ENCODE results near the gene CYLD. TPM values are rescaled to one million over a fixed set of nuclear protein-coding genes. Genes with fewer than 3 reads are reported as not detected.

The CYLD gene
- total and polyA plus RNA-seq, 2 experiments from 2014 or later, result 6.9 to 30.9 TPM

DNA sequence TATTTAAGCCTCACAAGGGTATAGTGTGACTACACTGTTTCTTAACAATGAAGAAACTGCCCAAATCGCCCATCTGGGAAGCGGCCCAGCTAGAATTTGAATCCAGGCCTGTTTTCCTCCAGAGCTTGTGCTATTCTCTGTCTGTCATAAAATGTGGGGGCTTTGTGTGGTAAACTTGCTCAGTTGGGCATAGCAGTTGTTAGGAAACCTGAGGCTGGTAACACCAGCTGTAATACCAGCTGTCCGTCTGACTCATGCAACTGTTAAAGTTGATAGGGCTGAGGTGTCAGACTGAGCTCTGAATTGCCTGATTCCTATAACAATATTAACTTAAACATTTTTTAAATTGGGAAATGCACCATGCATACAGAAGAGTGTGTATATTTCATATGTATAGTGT is 39.2 kb upstream of the CYLD start:
- H3K27ac ChIP-seq (ENCODE audit: low read depth), result no peak overlapping the region
- H3K36me3 ChIP-seq (ENCODE audit: insufficient read depth), result peaks cover 6% of the 10 kb centered on the region; the same call in 1 of the 2 replicates
- no peaks in the 10 kb centered on the region for H3K4me1 ChIP-seq (ENCODE audit: insufficient read depth)
- no peak overlapping the region for H3K4me2 ChIP-seq
- Mint-ChIP-seq H3K36me3 (ENCODE audit: low read depth) (peaks cover 7% of the 10 kb centered on the region), H3K27ac (no peak overlapping the region), H3K4me3 (no peak overlapping the region), H3K4me1 (no peaks in the 10 kb centered on the region), H3K27me3 (ENCODE audit: insufficient read depth, low read depth, poor library complexity) (peaks cover 5% of the 10 kb centered on the region), H3K9me3 (peaks cover 24% of the 10 kb centered on the region)
- DNase-seq (ENCODE audit: low spot score), result no peak
- H3K9me2 ChIP-seq (ENCODE audit: insufficient read depth), result no peaks in the 10 kb centered on the region
- no peaks in the 10 kb centered on the region for H4K20me1 ChIP-seq (replicated peaks; ENCODE audit: insufficient read depth)
- no peak overlapping the region for H3K4me3 ChIP-seq
- H3F3A ChIP-seq (replicated peaks; ENCODE audit: low read depth), result no peaks in the 10 kb centered on the region
- H2AFZ ChIP-seq, result no peak overlapping the region
- TF ChIP-seq, protein P1, sequence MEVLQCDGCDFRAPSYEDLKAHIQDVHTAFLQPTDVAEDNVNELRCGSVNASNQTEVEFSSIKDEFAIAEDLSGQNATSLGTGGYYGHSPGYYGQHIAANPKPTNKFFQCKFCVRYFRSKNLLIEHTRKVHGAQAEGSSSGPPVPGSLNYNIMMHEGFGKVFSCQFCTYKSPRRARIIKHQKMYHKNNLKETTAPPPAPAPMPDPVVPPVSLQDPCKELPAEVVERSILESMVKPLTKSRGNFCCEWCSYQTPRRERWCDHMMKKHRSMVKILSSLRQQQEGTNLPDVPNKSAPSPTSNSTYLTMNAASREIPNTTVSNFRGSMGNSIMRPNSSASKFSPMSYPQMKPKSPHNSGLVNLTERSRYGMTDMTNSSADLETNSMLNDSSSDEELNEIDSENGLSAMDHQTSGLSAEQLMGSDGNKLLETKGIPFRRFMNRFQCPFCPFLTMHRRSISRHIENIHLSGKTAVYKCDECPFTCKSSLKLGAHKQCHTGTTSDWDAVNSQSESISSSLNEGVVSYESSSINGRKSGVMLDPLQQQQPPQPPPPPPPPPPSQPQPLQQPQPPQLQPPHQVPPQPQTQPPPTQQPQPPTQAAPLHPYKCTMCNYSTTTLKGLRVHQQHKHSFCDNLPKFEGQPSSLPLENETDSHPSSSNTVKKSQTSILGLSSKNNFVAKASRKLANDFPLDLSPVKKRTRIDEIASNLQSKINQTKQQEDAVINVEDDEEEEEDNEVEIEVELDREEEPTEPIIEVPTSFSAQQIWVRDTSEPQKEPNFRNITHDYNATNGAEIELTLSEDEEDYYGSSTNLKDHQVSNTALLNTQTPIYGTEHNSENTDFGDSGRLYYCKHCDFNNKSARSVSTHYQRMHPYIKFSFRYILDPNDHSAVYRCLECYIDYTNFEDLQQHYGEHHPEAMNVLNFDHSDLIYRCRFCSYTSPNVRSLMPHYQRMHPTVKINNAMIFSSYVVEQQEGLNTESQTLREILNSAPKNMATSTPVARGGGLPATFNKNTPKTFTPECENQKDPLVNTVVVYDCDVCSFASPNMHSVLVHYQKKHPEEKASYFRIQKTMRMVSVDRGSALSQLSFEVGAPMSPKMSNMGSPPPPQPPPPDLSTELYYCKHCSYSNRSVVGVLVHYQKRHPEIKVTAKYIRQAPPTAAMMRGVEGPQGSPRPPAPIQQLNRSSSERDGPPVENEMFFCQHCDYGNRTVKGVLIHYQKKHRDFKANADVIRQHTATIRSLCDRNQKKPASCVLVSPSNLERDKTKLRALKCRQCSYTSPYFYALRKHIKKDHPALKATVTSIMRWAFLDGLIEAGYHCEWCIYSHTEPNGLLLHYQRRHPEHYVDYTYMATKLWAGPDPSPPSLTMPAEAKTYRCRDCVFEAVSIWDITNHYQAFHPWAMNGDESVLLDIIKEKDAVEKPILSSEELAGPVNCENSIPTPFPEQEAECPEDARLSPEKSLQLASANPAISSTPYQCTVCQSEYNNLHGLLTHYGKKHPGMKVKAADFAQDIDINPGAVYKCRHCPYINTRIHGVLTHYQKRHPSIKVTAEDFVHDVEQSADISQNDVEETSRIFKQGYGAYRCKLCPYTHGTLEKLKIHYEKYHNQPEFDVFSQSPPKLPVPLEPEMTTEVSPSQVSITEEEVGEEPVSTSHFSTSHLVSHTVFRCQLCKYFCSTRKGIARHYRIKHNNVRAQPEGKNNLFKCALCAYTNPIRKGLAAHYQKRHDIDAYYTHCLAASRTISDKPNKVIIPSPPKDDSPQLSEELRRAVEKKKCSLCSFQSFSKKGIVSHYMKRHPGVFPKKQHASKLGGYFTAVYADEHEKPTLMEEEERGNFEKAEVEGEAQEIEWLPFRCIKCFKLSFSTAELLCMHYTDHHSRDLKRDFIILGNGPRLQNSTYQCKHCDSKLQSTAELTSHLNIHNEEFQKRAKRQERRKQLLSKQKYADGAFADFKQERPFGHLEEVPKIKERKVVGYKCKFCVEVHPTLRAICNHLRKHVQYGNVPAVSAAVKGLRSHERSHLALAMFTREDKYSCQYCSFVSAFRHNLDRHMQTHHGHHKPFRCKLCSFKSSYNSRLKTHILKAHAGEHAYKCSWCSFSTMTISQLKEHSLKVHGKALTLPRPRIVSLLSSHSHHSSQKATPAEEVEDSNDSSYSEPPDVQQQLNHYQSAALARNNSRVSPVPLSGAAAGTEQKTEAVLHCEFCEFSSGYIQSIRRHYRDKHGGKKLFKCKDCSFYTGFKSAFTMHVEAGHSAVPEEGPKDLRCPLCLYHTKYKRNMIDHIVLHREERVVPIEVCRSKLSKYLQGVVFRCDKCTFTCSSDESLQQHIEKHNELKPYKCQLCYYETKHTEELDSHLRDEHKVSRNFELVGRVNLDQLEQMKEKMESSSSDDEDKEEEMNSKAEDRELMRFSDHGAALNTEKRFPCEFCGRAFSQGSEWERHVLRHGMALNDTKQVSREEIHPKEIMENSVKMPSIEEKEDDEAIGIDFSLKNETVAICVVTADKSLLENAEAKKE (CRISPR knock-in tag; IDR thresholded peaks at IDR 0.05), result no peak
- TF ChIP-seq ZNF331 (CRISPR knock-in tag; IDR thresholded peaks at IDR 0.05; ENCODE audit: low read depth), result no peak
- no peak for TF ChIP-seq EZH2 (IDR thresholded peaks at IDR 0.05; ENCODE audit: low read depth, unreplicated experiment)
- TF ChIP-seq STAT1 (IDR thresholded peaks at IDR 0.05; ENCODE audit: unreplicated experiment), result no peak
- no peak for TF ChIP-seq POLR2AphosphoS5 (IDR thresholded peaks at IDR 0.05; ENCODE audit: low read depth)
- TF ChIP-seq EZH2phosphoT487 (IDR thresholded peaks at IDR 0.05; ENCODE audit: unreplicated experiment), result no peak
- TF ChIP-seq, protein P2, sequence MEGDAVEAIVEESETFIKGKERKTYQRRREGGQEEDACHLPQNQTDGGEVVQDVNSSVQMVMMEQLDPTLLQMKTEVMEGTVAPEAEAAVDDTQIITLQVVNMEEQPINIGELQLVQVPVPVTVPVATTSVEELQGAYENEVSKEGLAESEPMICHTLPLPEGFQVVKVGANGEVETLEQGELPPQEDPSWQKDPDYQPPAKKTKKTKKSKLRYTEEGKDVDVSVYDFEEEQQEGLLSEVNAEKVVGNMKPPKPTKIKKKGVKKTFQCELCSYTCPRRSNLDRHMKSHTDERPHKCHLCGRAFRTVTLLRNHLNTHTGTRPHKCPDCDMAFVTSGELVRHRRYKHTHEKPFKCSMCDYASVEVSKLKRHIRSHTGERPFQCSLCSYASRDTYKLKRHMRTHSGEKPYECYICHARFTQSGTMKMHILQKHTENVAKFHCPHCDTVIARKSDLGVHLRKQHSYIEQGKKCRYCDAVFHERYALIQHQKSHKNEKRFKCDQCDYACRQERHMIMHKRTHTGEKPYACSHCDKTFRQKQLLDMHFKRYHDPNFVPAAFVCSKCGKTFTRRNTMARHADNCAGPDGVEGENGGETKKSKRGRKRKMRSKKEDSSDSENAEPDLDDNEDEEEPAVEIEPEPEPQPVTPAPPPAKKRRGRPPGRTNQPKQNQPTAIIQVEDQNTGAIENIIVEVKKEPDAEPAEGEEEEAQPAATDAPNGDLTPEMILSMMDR (conservative IDR thresholded peaks at IDR 0.05; ENCODE audit: low read depth in 2 of 2), result no peak
- TF ChIP-seq CREB1 (CRISPR knock-in tag; IDR thresholded peaks at IDR 0.05; ENCODE audit: low read depth), result no peak
- TF ChIP-seq, protein P3, sequence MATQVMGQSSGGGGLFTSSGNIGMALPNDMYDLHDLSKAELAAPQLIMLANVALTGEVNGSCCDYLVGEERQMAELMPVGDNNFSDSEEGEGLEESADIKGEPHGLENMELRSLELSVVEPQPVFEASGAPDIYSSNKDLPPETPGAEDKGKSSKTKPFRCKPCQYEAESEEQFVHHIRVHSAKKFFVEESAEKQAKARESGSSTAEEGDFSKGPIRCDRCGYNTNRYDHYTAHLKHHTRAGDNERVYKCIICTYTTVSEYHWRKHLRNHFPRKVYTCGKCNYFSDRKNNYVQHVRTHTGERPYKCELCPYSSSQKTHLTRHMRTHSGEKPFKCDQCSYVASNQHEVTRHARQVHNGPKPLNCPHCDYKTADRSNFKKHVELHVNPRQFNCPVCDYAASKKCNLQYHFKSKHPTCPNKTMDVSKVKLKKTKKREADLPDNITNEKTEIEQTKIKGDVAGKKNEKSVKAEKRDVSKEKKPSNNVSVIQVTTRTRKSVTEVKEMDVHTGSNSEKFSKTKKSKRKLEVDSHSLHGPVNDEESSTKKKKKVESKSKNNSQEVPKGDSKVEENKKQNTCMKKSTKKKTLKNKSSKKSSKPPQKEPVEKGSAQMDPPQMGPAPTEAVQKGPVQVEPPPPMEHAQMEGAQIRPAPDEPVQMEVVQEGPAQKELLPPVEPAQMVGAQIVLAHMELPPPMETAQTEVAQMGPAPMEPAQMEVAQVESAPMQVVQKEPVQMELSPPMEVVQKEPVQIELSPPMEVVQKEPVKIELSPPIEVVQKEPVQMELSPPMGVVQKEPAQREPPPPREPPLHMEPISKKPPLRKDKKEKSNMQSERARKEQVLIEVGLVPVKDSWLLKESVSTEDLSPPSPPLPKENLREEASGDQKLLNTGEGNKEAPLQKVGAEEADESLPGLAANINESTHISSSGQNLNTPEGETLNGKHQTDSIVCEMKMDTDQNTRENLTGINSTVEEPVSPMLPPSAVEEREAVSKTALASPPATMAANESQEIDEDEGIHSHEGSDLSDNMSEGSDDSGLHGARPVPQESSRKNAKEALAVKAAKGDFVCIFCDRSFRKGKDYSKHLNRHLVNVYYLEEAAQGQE (IDR thresholded peaks at IDR 0.05; ENCODE audit: unreplicated experiment), result no peak
- no peak for TF ChIP-seq JUNB (IDR thresholded peaks at IDR 0.05; ENCODE audit: unreplicated experiment)
- TF ChIP-seq, protein P4, sequence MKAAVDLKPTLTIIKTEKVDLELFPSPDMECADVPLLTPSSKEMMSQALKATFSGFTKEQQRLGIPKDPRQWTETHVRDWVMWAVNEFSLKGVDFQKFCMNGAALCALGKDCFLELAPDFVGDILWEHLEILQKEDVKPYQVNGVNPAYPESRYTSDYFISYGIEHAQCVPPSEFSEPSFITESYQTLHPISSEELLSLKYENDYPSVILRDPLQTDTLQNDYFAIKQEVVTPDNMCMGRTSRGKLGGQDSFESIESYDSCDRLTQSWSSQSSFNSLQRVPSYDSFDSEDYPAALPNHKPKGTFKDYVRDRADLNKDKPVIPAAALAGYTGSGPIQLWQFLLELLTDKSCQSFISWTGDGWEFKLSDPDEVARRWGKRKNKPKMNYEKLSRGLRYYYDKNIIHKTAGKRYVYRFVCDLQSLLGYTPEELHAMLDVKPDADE (IDR thresholded peaks at IDR 0.05), result no peak
- TF ChIP-seq NANOG (IDR thresholded peaks at IDR 0.05; ENCODE audit: borderline replicate concordance), result no peak
- TF ChIP-seq ZNF114 (CRISPR knock-in tag; IDR thresholded peaks at IDR 0.05), result no peak
- no peaks in the 10 kb centered on the region for H3K27me3 ChIP-seq (ENCODE audit: insufficient read depth)
- H3K79me2 ChIP-seq (replicated peaks; ENCODE audit: insufficient read depth), result no peaks in the 10 kb centered on the region
- ATAC-seq, result no peak

All from GM23338 (cell line).